ENCODE measurements around the gene CLEC2L. TPM values are rescaled to one million over a fixed set of nuclear protein-coding genes. Genes with fewer than 3 reads are reported as not detected.

CLEC2L gene
- total RNA-seq (not detected in 2 replicates), polyA plus RNA-seq (not detected in 2 replicates), polyA minus RNA-seq (ENCODE audit: low replicate concordance) (not detected in 2 replicates)
- polyA plus RNA-seq (2012), result not detected in 2 replicates

DNA sequence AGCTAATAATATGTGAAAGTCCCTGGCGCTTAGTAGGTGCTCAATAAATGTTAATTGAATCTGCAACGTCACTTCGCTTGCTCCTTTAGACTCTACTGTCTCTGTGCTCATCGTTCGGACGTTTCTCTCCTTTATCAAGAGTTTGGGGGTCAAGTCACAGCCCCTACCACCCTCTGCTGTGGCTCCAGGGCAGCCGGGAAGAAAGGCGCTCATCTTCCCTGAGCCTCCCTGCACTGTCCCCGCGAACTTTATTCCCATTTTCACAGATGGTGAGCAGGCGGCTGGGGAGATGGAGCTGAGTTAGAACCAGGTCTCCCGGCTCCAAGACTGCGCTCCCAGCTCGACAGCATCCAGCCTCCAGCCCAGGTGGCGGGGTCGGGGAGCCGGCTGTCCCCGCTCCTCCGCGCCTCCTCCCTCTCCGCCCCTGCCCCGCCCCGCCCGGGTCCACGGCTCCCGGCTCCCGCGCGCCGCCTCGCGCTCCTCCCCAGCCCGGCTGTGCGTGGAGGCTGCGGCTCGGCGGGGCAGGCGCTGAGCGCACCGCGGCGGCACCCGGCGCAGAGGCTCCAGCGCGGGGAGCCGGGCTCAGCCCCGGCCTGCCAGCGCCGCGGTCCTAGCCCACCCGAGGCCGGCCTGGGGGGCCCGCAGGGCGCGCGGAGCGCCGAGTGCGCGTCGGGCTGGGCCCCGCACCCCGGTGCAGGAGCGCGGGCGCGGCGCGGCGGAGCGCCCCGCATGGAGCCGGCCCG, at the start of gene CLEC2L:
CLEC2L (plus strand) TSS at position 487 of the 743 bp plus-strand sequence; CDS start at position 730, 243 bp downstream.
- Histone ChIP-seq H3K36me3 (ENCODE audit: control insufficient read depth, insufficient read depth, low read length) (no peaks in the 10 kb centered on the region), H3K9ac (ENCODE audit: insufficient read depth, low read length) (no peak within 1 kb of the TSS)

DNA sequence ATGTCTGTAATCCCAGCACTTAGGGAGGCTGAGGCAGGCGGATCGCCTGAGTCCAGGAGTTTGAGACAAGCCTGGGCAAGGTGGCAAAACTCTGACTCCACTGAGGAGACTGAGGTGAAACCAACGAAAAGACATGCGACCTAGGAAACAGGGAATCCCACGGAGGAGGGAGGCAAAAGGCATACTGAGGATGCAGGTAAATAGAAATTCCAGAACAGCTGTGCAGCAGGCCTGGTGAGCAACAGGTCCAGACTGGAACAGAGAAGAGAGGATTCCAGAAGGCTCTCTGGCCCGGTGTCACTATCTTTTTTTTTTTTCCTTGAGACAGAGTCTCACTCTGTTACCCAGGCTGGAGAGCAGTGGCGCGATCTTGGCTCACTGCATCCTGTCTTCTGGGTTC, 47.3 kb upstream of the CLEC2L start:
- DNase-seq (ENCODE audit: low read depth in 2 of 2), result no peak
- H3K27ac ChIP-seq (ENCODE audit: insufficient read depth, low read length), result no peak overlapping the region
- no peaks in the 10 kb centered on the region for H3K36me3 ChIP-seq (ENCODE audit: control insufficient read depth, insufficient read depth, low read length)
- no peaks in the 10 kb centered on the region for H3K9me3 ChIP-seq (ENCODE audit: control insufficient read depth, insufficient read depth, low read depth, low read length)
- no peaks in the 10 kb centered on the region for H4K20me1 ChIP-seq (ENCODE audit: control insufficient read depth, extremely low read depth, insufficient read depth, low read length)
- H2AFZ ChIP-seq (ENCODE audit: low read length), result no peak overlapping the region
- H3K27me3 ChIP-seq (ENCODE audit: control insufficient read depth, insufficient read depth, low read length), result peaks cover 2% of the 10 kb centered on the region
- H3K79me2 ChIP-seq (ENCODE audit: control insufficient read depth, insufficient read depth, low read length), result no peaks in the 10 kb centered on the region
- no peaks in the 10 kb centered on the region for H3K4me1 ChIP-seq (ENCODE audit: control insufficient read depth, extremely low read depth, insufficient read depth, low read length)
- no peak overlapping the region for H3K4me3 ChIP-seq (replicated peaks in 1 of 4; ENCODE audit: control extremely low read depth in 1 of 4, insufficient read depth in 1 of 4, low read depth in 3 of 4, low read length in 4 of 4)
- no peak overlapping the region for H3K9ac ChIP-seq (ENCODE audit: insufficient read depth, low read length)
- TF ChIP-seq, protein P1, sequence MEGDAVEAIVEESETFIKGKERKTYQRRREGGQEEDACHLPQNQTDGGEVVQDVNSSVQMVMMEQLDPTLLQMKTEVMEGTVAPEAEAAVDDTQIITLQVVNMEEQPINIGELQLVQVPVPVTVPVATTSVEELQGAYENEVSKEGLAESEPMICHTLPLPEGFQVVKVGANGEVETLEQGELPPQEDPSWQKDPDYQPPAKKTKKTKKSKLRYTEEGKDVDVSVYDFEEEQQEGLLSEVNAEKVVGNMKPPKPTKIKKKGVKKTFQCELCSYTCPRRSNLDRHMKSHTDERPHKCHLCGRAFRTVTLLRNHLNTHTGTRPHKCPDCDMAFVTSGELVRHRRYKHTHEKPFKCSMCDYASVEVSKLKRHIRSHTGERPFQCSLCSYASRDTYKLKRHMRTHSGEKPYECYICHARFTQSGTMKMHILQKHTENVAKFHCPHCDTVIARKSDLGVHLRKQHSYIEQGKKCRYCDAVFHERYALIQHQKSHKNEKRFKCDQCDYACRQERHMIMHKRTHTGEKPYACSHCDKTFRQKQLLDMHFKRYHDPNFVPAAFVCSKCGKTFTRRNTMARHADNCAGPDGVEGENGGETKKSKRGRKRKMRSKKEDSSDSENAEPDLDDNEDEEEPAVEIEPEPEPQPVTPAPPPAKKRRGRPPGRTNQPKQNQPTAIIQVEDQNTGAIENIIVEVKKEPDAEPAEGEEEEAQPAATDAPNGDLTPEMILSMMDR (conservative IDR thresholded peaks at IDR 0.05 in 1 of 2, IDR thresholded peaks at IDR 0.05 in 1 of 2; ENCODE audit: low read depth in 1 of 2, low read length in 2 of 2), result no peak
- no peak for TF ChIP-seq EZH2 (IDR thresholded peaks at IDR 0.05; ENCODE audit: low read length, missing control alignments)
- H3K4me2 ChIP-seq (ENCODE audit: extremely low read depth, insufficient read depth, low read length), result no peak overlapping the region

More for the DNA sequence above, at the start of gene CLEC2L:
- Histone ChIP-seq H3K4me1 (ENCODE audit: control insufficient read depth, extremely low read depth, insufficient read depth, low read length) (peaks cover 3% of the 10 kb centered on the region), H3K9me3 (ENCODE audit: control insufficient read depth, insufficient read depth, low read depth, low read length) (no peaks in the 10 kb centered on the region), H4K20me1 (ENCODE audit: control insufficient read depth, extremely low read depth, insufficient read depth, low read length) (no peaks in the 10 kb centered on the region), H3K4me2 (ENCODE audit: extremely low read depth, insufficient read depth, low read length) (no peak within 1 kb of the TSS), H2AFZ (ENCODE audit: low read length) (no peak within 1 kb of the TSS), H3K79me2 (ENCODE audit: control insufficient read depth, insufficient read depth, low read length) (no peaks in the 10 kb centered on the region), H3K27me3 (ENCODE audit: control insufficient read depth, insufficient read depth, low read length) (peaks cover 21% of the 10 kb centered on the region), H3K27ac (ENCODE audit: insufficient read depth, low read length) (no peak within 1 kb of the TSS), H3K4me3 (replicated peaks in 1 of 4; ENCODE audit: control extremely low read depth in 1 of 4, insufficient read depth in 1 of 4, low read depth in 3 of 4, low read length in 4 of 4) (peak within 1 kb of the TSS in 1 of 4 experiments; percentile 20)
- TF ChIP-seq EZH2 (IDR thresholded peaks at IDR 0.05; ENCODE audit: low read length, missing control alignments), result peak; percentile 95
- TF ChIP-seq, protein P1 (conservative IDR thresholded peaks at IDR 0.05 in 1 of 2, IDR thresholded peaks at IDR 0.05 in 1 of 2; ENCODE audit: low read depth in 1 of 2, low read length in 2 of 2), result no peak
- DNase-seq (ENCODE audit: low read depth in 2 of 2), result no peak

DNA sequence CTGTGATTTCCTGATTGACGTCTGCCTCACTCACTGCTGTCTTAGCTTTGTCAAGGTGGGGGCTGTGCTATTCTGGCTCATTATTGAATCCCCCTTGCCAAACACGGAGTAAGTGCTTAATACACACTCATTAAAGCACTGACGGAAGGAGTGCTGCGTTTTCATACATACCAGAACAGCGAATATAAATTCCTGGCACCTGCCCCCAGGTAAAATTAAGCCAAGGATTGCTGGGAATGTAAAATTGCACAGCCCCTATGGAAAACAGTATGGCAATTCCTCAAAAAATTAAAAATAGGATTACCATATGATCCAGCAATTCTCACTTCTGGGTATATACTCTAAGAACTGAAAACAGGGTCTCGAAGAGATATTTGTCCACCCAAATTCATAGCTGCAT, 46.6 kb upstream of the CLEC2L start:
- no peak overlapping the region for H3K9ac ChIP-seq (ENCODE audit: insufficient read depth, low read length)
- no peak overlapping the region for H3K27ac ChIP-seq (ENCODE audit: insufficient read depth, low read length)

More for the DNA sequence above, 46.6 kb upstream of the CLEC2L start:
- no peaks in the 10 kb centered on the region for H3K9me3 ChIP-seq (ENCODE audit: control insufficient read depth, insufficient read depth, low read depth, low read length)
- TF ChIP-seq, protein P1 (conservative IDR thresholded peaks at IDR 0.05 in 1 of 2, IDR thresholded peaks at IDR 0.05 in 1 of 2; ENCODE audit: low read depth in 1 of 2, low read length in 2 of 2), result no peak
- TF ChIP-seq EZH2 (IDR thresholded peaks at IDR 0.05; ENCODE audit: low read length, missing control alignments), result no peak
- no peak for DNase-seq (ENCODE audit: low read depth in 2 of 2)
- no peaks in the 10 kb centered on the region for H3K36me3 ChIP-seq (ENCODE audit: control insufficient read depth, insufficient read depth, low read length)
- no peak overlapping the region for H2AFZ ChIP-seq (ENCODE audit: low read length)
- peaks cover 7% of the 10 kb centered on the region for H3K27me3 ChIP-seq (ENCODE audit: control insufficient read depth, insufficient read depth, low read length)
- H3K4me1 ChIP-seq (ENCODE audit: control insufficient read depth, extremely low read depth, insufficient read depth, low read length), result no peaks in the 10 kb centered on the region
- H3K4me3 ChIP-seq (replicated peaks in 1 of 4; ENCODE audit: control extremely low read depth in 1 of 4, insufficient read depth in 1 of 4, low read depth in 3 of 4, low read length in 4 of 4), result no peak overlapping the region
- H3K79me2 ChIP-seq (ENCODE audit: control insufficient read depth, insufficient read depth, low read length), result no peaks in the 10 kb centered on the region
- H3K4me2 ChIP-seq (ENCODE audit: extremely low read depth, insufficient read depth, low read length), result no peak overlapping the region
- H4K20me1 ChIP-seq (ENCODE audit: control insufficient read depth, extremely low read depth, insufficient read depth, low read length), result no peaks in the 10 kb centered on the region
